Measurements from ENCODE around the gene THOC3.
"Not testable (repeated sequence)": the region's sequence is repeated elsewhere in the genome, so short reads cannot be mapped to it uniquely, and the experiment has no call there.

THOC3 gene

GRCh38 chr5:175954107-175954506 lies 14.0 kb downstream of the THOC3 start:
- not testable (repeated sequence) for ATAC-seq, H3K27me3 Mint-ChIP-seq, H3K4me1 Mint-ChIP-seq, H3K27ac Mint-ChIP-seq, DNase-seq, H3K9me3 Mint-ChIP-seq, H3K4me3 Mint-ChIP-seq

DNA sequence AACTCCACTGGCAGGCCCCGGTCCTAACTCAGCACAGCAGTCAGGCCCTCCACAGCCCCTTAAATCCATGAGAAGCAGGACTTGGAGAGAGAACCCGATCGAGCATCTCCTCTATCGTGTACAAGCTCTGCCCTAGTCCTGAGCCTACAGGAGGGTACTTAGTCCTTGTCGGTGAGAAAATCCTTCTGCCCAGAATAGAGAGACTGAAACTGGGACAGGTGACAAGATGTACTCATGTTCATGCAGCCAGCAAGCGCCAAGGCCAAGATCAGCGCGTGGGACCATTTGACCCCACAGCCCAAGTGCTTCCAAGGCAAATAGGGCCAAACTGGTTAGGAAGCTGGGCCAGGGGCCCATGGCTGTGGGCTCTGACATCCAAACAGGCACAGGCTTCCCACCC lies 15.3 kb downstream of the THOC3 start:
- not testable (repeated sequence) for H3K9me3 Mint-ChIP-seq, H3K27me3 Mint-ChIP-seq, ATAC-seq, H3K4me3 Mint-ChIP-seq, H3K4me1 Mint-ChIP-seq, H3K27ac Mint-ChIP-seq, DNase-seq

GRCh38 chr5:175951339-175951969 lies 16.7 kb downstream of the THOC3 start:
- H3K4me3 Mint-ChIP-seq, result not testable (repeated sequence)

DNA sequence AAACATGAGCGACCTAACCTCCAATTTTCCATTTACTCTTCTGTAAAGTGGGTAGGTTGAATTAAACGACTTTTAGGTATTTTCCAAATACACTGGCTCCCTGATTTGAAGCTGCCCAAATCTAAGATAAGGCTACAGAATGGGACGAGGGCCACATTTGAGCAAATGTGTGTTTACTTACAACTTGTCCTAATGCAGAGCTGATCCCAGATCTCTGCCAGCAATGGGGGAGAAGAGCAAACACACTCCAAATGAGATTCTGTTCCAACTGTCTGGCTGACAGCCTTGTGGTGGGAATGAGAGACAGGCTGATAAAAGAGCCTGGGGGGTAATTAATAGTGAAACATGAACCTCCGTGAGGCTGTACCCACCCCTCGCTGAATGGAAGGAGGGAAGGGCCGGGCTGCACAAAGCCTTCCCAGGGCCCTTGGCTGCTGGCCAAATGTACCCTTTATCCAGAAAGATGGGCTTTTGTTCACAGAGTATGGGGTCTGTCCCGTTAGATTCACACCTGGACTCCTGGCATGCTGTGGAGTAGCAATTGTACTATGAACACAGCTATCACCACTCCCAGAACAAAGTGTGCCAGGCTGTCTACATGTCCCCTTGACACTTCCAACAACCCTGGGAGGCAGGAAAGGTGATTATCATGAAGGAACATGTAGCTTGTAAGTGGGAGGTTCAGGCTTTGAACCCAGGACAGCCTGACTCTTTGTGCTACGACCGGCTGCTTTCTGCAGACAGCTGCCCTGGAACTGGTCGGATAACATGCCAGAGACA lies 19.6 kb downstream of the THOC3 start:
- H3K4me3 Mint-ChIP-seq, H3K27me3 Mint-ChIP-seq, DNase-seq, H3K4me1 Mint-ChIP-seq, H3K9me3 Mint-ChIP-seq, H3K27ac Mint-ChIP-seq, ATAC-seq: not testable (repeated sequence)

More at GRCh38 chr5:175951339-175951969, 16.7 kb downstream of the THOC3 start:
- ATAC-seq, result peak; percentile 86
- DNase-seq, H3K9me3 Mint-ChIP-seq, H3K27me3 Mint-ChIP-seq, H3K27ac Mint-ChIP-seq, H3K4me1 Mint-ChIP-seq: not testable (repeated sequence)

GRCh38 chr5:175943253-175943652 lies 24.9 kb downstream of the THOC3 start:
- not testable (repeated sequence) for H3K4me3 Mint-ChIP-seq, ATAC-seq, H3K27me3 Mint-ChIP-seq, H3K9me3 Mint-ChIP-seq, H3K27ac Mint-ChIP-seq, H3K4me1 Mint-ChIP-seq, DNase-seq

- H3K4me1 Mint-ChIP-seq, DNase-seq, H3K9me3 Mint-ChIP-seq, H3K27me3 Mint-ChIP-seq, H3K27ac Mint-ChIP-seq, ATAC-seq, H3K4me3 Mint-ChIP-seq: not testable (repeated sequence)
These were observed 27.5 kb downstream of the THOC3 start for GRCh38 chr5:175940632-175941031.

- H3K27ac Mint-ChIP-seq, DNase-seq, H3K4me1 Mint-ChIP-seq, H3K27me3 Mint-ChIP-seq, H3K4me3 Mint-ChIP-seq, ATAC-seq, H3K9me3 Mint-ChIP-seq: not testable (repeated sequence)
These were observed 29.6 kb downstream of the THOC3 start for GRCh38 chr5:175938489-175938888.

GRCh38 chr5:175928752-175929151 lies 39.4 kb downstream of the THOC3 start:
- not testable (repeated sequence) for H3K27me3 Mint-ChIP-seq, DNase-seq

GRCh38 chr5:175925106-175925505 lies 43.0 kb downstream of the THOC3 start:
- not testable (repeated sequence) for H3K9me3 Mint-ChIP-seq, DNase-seq, ATAC-seq, H3K4me1 Mint-ChIP-seq, H3K27me3 Mint-ChIP-seq, H3K4me3 Mint-ChIP-seq, H3K27ac Mint-ChIP-seq

More at GRCh38 chr5:175928752-175929151, 39.4 kb downstream of the THOC3 start:
- ATAC-seq, H3K4me1 Mint-ChIP-seq, H3K4me3 Mint-ChIP-seq, H3K27ac Mint-ChIP-seq, H3K9me3 Mint-ChIP-seq: not testable (repeated sequence)

- no peaks in the 10 kb centered on the region for H3K9me3 Mint-ChIP-seq
- H3K27ac Mint-ChIP-seq, result no peak overlapping the region
- no peak for DNase-seq
- H3K27me3 Mint-ChIP-seq, result no peaks in the 10 kb centered on the region
- no peak for ATAC-seq
- H3K4me3 Mint-ChIP-seq, result no peak overlapping the region
- H3K4me1 Mint-ChIP-seq, result no peaks in the 10 kb centered on the region
These were observed 45.8 kb downstream of the THOC3 start for GRCh38 chr5:175922192-175922885.

- H3K4me3 Mint-ChIP-seq, result no peak overlapping the region
- DNase-seq (no peak), ATAC-seq (no peak)
- H3K27ac Mint-ChIP-seq, result peak overlapping the region in 1 of 2 donors; percentile 1
- no peaks in the 10 kb centered on the region for H3K9me3 Mint-ChIP-seq
- no peaks in the 10 kb centered on the region for H3K27me3 Mint-ChIP-seq
- H3K4me1 Mint-ChIP-seq, result no peaks in the 10 kb centered on the region
These were observed 46.9 kb downstream of the THOC3 start for GRCh38 chr5:175921061-175921730.

- Mint-ChIP-seq H3K27me3 (no peaks in the 10 kb centered on the region), H3K27ac (no peak overlapping the region), H3K4me3 (no peak overlapping the region), H3K9me3 (no peaks in the 10 kb centered on the region), H3K4me1 (peaks cover 2% of the 10 kb centered on the region)
- no peak for ATAC-seq
- DNase-seq, result no peak
These were observed 47.8 kb downstream of the THOC3 start for GRCh38 chr5:175920231-175920811.

- not testable (repeated sequence) for H3K4me1 Mint-ChIP-seq, H3K9me3 Mint-ChIP-seq, H3K27me3 Mint-ChIP-seq, DNase-seq
- Mint-ChIP-seq H3K27ac (peak overlapping the region; percentile 53 to 90), H3K4me3 (peak overlapping the region; percentile 60 to 64)
- peak; percentile 75 for ATAC-seq
These were observed 52.8 kb downstream of the THOC3 start for GRCh38 chr5:175915066-175916037.

DNA sequence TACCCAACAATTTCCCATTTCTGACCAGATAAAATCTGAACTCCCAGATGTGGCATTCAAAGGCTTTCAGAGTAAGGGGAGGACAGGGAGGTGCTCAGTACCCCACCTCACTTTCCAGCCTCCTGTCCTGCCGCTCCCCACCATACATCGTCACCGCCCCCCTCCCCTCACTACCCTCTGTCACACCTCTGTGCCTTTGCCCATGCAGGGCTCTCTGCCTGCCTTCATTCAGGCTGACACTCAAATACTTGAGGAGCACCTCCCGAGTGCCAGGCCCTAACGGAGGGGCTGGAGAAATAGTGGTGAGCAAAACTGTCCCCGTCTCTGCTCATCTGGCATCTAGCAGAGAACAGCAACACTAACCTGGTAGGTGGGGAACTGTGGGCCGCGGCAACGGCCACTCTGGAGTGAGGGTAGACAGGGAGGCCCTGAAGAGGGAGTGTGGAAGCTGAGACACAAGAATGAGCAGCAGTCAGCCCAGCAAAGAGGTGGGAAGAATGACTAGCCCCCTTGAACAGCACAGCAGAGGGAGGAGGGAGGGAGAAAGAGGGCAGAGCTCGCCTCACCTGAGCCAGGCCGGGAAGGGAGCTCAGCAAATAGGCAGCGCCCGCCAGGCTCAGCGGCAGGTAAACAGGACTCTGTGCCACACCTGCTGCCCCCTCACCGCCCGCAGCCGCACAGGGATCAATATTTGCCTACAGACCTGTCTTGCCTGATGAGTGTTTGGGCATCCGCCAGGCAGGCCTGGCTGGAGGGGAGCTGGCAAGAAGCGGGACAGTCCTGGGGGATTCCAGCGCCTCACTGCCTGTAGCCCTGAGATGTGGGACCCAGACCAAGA lies 54.1 kb downstream of the THOC3 start:
- not testable (repeated sequence) for H3K4me3 Mint-ChIP-seq, H3K27ac Mint-ChIP-seq, ATAC-seq, H3K27me3 Mint-ChIP-seq, H3K9me3 Mint-ChIP-seq, DNase-seq, H3K4me1 Mint-ChIP-seq

Data from stimulated activated naive CD8-positive, alpha-beta T cell treated with anti-CD3 and anti-CD28 coated beads, Interleukin-15, amount 100 ng/mL, for 72 hours (primary cell).